A673 (cell line): Measurements from ENCODE around the gene CLCN4.

Source experiments
- EZH2 ChIP-seq: fragments of 200-600 bp; sonication (generic); IDR thresholded peaks from 2 replicates; pipeline ENCODE4 v1.6.1; 2017; ENCODE audit warnings: borderline replicate concordance, low read depth, mild to moderate bottlenecking, mixed read lengths, antibody characterized with exemption, low read length; ENCODE audit not compliant: poor library complexity, severe bottlenecking
- TF ChIP-seq, protein P1 (sequence below): fragments of 300-800, 200-600 bp; sonication (generic); conservative IDR thresholded peaks from 2 replicates; pipeline ENCODE4 v1.5.1; 2017; ENCODE audit warnings: low read depth, mild to moderate bottlenecking, antibody characterized with exemption, low read length, moderate library complexity, mixed read lengths

DNA sequence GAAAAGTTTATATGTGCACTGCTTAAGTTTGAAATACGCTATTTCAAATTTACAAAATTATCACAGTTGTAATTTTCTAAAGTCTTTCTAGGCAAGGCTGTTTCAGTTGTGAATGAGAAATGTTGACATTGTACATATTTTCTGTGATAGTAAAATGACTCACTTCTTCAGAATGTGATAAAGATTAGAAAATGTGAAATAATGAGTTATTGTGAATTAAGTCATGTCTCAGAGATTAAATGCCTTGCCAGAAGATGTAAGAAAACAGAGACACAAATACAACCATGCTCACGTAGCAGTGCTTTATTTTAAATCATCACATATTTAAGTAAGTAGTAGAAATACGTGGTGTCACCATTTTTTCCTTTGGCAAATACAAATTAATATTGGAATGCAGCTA lies 768 bp downstream of the CLCN4 start:
- TF ChIP-seq, protein P1, sequence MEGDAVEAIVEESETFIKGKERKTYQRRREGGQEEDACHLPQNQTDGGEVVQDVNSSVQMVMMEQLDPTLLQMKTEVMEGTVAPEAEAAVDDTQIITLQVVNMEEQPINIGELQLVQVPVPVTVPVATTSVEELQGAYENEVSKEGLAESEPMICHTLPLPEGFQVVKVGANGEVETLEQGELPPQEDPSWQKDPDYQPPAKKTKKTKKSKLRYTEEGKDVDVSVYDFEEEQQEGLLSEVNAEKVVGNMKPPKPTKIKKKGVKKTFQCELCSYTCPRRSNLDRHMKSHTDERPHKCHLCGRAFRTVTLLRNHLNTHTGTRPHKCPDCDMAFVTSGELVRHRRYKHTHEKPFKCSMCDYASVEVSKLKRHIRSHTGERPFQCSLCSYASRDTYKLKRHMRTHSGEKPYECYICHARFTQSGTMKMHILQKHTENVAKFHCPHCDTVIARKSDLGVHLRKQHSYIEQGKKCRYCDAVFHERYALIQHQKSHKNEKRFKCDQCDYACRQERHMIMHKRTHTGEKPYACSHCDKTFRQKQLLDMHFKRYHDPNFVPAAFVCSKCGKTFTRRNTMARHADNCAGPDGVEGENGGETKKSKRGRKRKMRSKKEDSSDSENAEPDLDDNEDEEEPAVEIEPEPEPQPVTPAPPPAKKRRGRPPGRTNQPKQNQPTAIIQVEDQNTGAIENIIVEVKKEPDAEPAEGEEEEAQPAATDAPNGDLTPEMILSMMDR, result no peak
- no peak for TF ChIP-seq EZH2
